ENCODE data around the gene FAM89A.
"Not testable (repeated sequence)": the region's sequence is repeated elsewhere in the genome, so short reads cannot be mapped to it uniquely, and the experiment has no call there.

The FAM89A gene

GRCh38 chr1:231055271-231055670 is 15.2 kb upstream of the FAM89A start:
- no peak for DNase-seq (ENCODE audit: low spot score)

- DNase-seq (ENCODE audit: low spot score), result no peak
Observed at GRCh38 chr1:231053493-231054162, 13.6 kb upstream of the FAM89A start.

GRCh38 chr1:231052777-231053176 is 12.7 kb upstream of the FAM89A start:
- no peak for DNase-seq (ENCODE audit: low spot score)

GRCh38 chr1:231050932-231051331 is 10.9 kb upstream of the FAM89A start:
- not testable (repeated sequence) for DNase-seq (ENCODE audit: low spot score)

GRCh38 chr1:231050395-231050794 is 10.3 kb upstream of the FAM89A start:
- no peak for DNase-seq (ENCODE audit: low spot score)

GRCh38 chr1:231049121-231049979 is 9.3 kb upstream of the FAM89A start:
- no peak for DNase-seq (ENCODE audit: low spot score)

- DNase-seq (ENCODE audit: low spot score), result not testable (repeated sequence)
Observed at GRCh38 chr1:231048419-231048818, 8.4 kb upstream of the FAM89A start.

- DNase-seq (ENCODE audit: low spot score), result not testable (repeated sequence)
Observed at GRCh38 chr1:231047529-231047928, 7.5 kb upstream of the FAM89A start.

- DNase-seq (ENCODE audit: low spot score), result no peak
Observed at GRCh38 chr1:231046730-231047395, 6.8 kb upstream of the FAM89A start.

GRCh38 chr1:231045921-231046729 is 6.1 kb upstream of the FAM89A start:
- not testable (repeated sequence) for DNase-seq (ENCODE audit: low spot score)

- no peak for DNase-seq (ENCODE audit: low spot score)
Observed at GRCh38 chr1:231045286-231045685, 5.2 kb upstream of the FAM89A start.

GRCh38 chr1:231044588-231044987 is 4.5 kb upstream of the FAM89A start:
- DNase-seq (ENCODE audit: low spot score), result no peak

- no peak for DNase-seq (ENCODE audit: low spot score)
Observed at GRCh38 chr1:231041719-231042261, 1.7 kb upstream of the FAM89A start.

GRCh38 chr1:231040800-231041718 is 1.0 kb upstream of the FAM89A start:
- DNase-seq (ENCODE audit: low spot score), result peak; percentile 60

- DNase-seq (ENCODE audit: low spot score), result peak; percentile 78
Observed at GRCh38 chr1:231039161-231040018, 664 bp downstream of the FAM89A start.

GRCh38 chr1:231037585-231038517 is 2.2 kb downstream of the FAM89A start:
- no peak for DNase-seq (ENCODE audit: low spot score)

GRCh38 chr1:231036416-231036815 is 3.6 kb downstream of the FAM89A start:
- no peak for DNase-seq (ENCODE audit: low spot score)

GRCh38 chr1:231035799-231036198 is 4.3 kb downstream of the FAM89A start:
- no peak for DNase-seq (ENCODE audit: low spot score)

Data from ecto neural progenitor cell (in vitro differentiated cells).